ENCODE results near the gene ZNF846. TPM values are rescaled to one million over a fixed set of nuclear protein-coding genes. Genes with fewer than 3 reads are reported as not detected.

Gene ZNF846
- total and polyA plus RNA-seq, 9 of the 15 experiments (the other 6 are each of a cell fraction or from before 2014, with no cell fraction given), result 4.1 to 8.7 (median 7.8) TPM

DNA sequence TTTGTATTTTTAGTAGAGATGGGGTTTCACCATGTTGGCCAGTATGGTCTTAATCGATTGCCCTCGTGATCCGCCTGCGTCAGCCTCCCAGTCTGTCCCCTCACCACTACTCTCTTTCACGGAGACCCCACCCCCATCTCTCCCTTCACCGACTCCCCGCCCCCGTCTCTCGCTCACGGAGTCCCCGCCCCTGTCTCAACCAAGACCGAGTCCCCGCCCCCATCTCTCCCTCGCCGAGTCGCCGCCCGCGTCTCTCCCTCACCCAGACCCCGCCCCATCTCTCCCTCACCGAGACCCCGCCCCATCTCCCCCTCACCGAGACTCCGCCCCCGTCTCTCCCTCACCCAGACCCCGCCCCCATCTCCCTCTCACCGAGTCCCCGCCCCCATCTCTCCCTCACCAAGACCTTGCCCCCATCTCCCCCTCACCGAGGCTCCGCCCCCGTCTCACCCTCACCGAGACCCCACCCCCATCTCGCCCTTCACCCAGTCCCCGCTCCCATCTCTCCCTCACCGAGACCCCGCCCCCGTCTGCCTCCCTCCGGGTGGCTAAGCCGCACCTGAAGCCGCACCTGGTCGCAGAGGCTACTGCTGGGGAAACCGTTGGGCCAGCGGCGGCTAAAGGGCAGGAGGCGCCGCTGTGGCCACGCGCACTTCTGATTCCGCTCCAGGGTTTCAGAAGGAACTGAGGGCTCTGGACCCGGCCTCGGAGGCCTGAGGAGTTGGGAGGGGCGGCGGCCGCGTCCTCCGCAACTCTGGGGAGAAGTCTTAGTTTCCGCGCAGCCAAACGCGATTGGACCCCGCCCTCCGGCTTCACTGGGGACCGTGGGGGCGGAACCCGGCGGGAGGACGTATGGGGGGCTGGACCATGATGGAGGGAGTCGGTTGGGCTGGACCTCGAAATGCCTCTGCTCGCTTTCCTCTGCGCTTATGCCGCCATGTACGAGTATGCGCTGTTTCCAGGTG lies 17.1 kb upstream of the ZNF846 start:
- in situ Hi-C loops (cut with MboI), result no loop called here
- CTCF ChIA-PET (ENCODE audit: low intra/inter-chr PET ratio), result interaction anchor here (0.7 kb wide), 1 partner anchor 150 kb away, joined by 4 read pairs; no protein-coding TSS in a partner anchor
- TF ChIP-seq E2F3 (CRISPR knock-in tag; IDR thresholded peaks at IDR 0.05), result no peak
- no peak for TF ChIP-seq ATF1 (CRISPR knock-in tag; IDR thresholded peaks at IDR 0.05)
- TF ChIP-seq ATF1 (tag; IDR thresholded peaks at IDR 0.05), result peak; percentile 56
- 0 out of 2 replicates have a peak, but pooled peaks have one; percentile 25 for TF ChIP-seq GABPA (tag; conservative IDR thresholded peaks at IDR 0.05; ENCODE audit: low read depth)
- TF ChIP-seq, protein P1, sequence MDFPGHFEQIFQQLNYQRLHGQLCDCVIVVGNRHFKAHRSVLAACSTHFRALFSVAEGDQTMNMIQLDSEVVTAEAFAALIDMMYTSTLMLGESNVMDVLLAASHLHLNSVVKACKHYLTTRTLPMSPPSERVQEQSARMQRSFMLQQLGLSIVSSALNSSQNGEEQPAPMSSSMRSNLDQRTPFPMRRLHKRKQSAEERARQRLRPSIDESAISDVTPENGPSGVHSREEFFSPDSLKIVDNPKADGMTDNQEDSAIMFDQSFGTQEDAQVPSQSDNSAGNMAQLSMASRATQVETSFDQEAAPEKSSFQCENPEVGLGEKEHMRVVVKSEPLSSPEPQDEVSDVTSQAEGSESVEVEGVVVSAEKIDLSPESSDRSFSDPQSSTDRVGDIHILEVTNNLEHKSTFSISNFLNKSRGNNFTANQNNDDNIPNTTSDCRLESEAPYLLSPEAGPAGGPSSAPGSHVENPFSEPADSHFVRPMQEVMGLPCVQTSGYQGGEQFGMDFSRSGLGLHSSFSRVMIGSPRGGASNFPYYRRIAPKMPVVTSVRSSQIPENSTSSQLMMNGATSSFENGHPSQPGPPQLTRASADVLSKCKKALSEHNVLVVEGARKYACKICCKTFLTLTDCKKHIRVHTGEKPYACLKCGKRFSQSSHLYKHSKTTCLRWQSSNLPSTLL (IDR thresholded peaks at IDR 0.05), result peak; percentile 61; the same call in 1 of the 2 replicates
- no peak for TF ChIP-seq HMG20A (CRISPR knock-in tag; conservative IDR thresholded peaks at IDR 0.05)
- TF ChIP-seq, protein P2, sequence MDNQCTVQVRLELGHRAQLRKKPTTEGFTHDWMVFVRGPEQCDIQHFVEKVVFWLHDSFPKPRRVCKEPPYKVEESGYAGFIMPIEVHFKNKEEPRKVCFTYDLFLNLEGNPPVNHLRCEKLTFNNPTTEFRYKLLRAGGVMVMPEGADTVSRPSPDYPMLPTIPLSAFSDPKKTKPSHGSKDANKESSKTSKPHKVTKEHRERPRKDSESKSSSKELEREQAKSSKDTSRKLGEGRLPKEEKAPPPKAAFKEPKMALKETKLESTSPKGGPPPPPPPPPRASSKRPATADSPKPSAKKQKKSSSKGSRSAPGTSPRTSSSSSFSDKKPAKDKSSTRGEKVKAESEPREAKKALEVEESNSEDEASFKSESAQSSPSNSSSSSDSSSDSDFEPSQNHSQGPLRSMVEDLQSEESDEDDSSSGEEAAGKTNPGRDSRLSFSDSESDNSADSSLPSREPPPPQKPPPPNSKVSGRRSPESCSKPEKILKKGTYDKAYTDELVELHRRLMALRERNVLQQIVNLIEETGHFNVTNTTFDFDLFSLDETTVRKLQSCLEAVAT (IDR thresholded peaks at IDR 0.05), result peak in 1 of 2 experiments; percentile 59; a peak in 1 of 4 replicates
- peak; percentile 89 for TF ChIP-seq SUPT5H (IDR thresholded peaks at IDR 0.05)
- TF ChIP-seq, protein P3, sequence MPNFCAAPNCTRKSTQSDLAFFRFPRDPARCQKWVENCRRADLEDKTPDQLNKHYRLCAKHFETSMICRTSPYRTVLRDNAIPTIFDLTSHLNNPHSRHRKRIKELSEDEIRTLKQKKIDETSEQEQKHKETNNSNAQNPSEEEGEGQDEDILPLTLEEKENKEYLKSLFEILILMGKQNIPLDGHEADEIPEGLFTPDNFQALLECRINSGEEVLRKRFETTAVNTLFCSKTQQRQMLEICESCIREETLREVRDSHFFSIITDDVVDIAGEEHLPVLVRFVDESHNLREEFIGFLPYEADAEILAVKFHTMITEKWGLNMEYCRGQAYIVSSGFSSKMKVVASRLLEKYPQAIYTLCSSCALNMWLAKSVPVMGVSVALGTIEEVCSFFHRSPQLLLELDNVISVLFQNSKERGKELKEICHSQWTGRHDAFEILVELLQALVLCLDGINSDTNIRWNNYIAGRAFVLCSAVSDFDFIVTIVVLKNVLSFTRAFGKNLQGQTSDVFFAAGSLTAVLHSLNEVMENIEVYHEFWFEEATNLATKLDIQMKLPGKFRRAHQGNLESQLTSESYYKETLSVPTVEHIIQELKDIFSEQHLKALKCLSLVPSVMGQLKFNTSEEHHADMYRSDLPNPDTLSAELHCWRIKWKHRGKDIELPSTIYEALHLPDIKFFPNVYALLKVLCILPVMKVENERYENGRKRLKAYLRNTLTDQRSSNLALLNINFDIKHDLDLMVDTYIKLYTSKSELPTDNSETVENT (CRISPR knock-in tag; IDR thresholded peaks at IDR 0.05), result peak; percentile 26; the same call in 1 of the 2 replicates
- peak; percentile 44; the same call in 1 of the 2 replicates for TF ChIP-seq GTF2E2 (tag; IDR thresholded peaks at IDR 0.05)
- 0 out of 2 replicates have a peak, but pooled peaks have one; percentile 52 for TF ChIP-seq TRIM28 (IDR thresholded peaks at IDR 0.05)
- TF ChIP-seq XRCC3 (IDR thresholded peaks at IDR 0.05), result no peak
- no peak for TF ChIP-seq RBM39 (optimal IDR thresholded peaks at IDR 0.05; ENCODE audit: low read depth, low read length)
- TF ChIP-seq BCOR (IDR thresholded peaks at IDR 0.05), result peak; percentile 63; the same call in 1 of the 2 replicates
- peak; percentile 94 for TF ChIP-seq ZEB2 (IDR thresholded peaks at IDR 0.05)
- TF ChIP-seq MAFF (IDR thresholded peaks at IDR 0.05; ENCODE audit: low read length), result no peak
- TF ChIP-seq NRF1 (conservative IDR thresholded peaks at IDR 0.05 in 1 of 2, IDR thresholded peaks at IDR 0.05 in 1 of 2), result peak; percentile 84 to 85
- TF ChIP-seq MEIS2 (IDR thresholded peaks at IDR 0.05; ENCODE audit: partially characterized antibody), result no peak

More for the DNA sequence above, 17.1 kb upstream of the ZNF846 start:
- Histone ChIP-seq H3K27ac (ENCODE audit: extremely low read depth, low read depth, low read length) (peak overlapping the region; percentile 96), H3K4me1 (replicated peaks in 1 of 2; ENCODE audit: control insufficient read depth in 2 of 2, insufficient read depth in 2 of 2, low read length in 2 of 2) (peaks cover 40 to 49% of the 10 kb centered on the region in 2 experiments), H3K36me3 (ENCODE audit: control insufficient read depth, insufficient read depth, low read length) (no peaks in the 10 kb centered on the region), H3K4me2 (ENCODE audit: insufficient read depth, low read length) (peak overlapping the region; percentile 82), H3K9ac (ENCODE audit: insufficient read depth in 1 of 2, low read depth in 2 of 2, low read length in 2 of 2) (peak overlapping the region; percentile 71 to 89), H4K20me1 (replicated peaks; ENCODE audit: control insufficient read depth, insufficient read depth, low read length) (no peaks in the 10 kb centered on the region), H3K4me3 (peak overlapping the region; percentile 88), H3K27me3 (ENCODE audit: control insufficient read depth in 2 of 2, insufficient read depth in 2 of 2, low read length in 2 of 2) (no peaks in the 10 kb centered on the region), H3K79me2 (ENCODE audit: control insufficient read depth, insufficient read depth, low read length) (peaks cover 5% of the 10 kb centered on the region; the same call in 2 of the 3 replicates), H3K9me1 (ENCODE audit: control insufficient read depth, insufficient read depth, low read length) (no peaks in the 10 kb centered on the region), H2AFZ (ENCODE audit: low read depth, low read length) (peak overlapping the region; percentile 98), H3K9me3 (replicated peaks; ENCODE audit: control insufficient read depth, insufficient read depth, low read depth, low read length) (no peaks in the 10 kb centered on the region)
- POLR2A ChIA-PET, result interaction anchor here (0.7 kb wide), 1 partner anchor 1205 kb away, joined by 3 read pairs; no protein-coding TSS in a partner anchor
- under 1% methylated on average over 52 of the region's 74 CpGs for WGBS (ENCODE audit: insufficient coverage, low coverage, missing lambda C conversion rate)
- FAIRE-seq, result peak; percentile 78
- intact Hi-C loops (cut with micrococcal nuclease), result loop anchor here (1.0 kb wide), 1 partner anchor 17 kb away; the partner anchor contains the start of gene ZNF846
- peak; percentile 96 to 98 (median 97) for DNase-seq (ENCODE audit: extremely low read depth in 1 of 4, low spot score in 3 of 4)
- peak; percentile 84 for ATAC-seq
- TSS peak; percentile 76 for BruUV-seq (replicated peaks)

Measured in K562 (cell line).